ENCODE data around the gene HMBS.
"Not testable (repeated sequence)": the region's sequence is repeated elsewhere in the genome, so short reads cannot be mapped to it uniquely, and the experiment has no call there.

Gene HMBS

DNA sequence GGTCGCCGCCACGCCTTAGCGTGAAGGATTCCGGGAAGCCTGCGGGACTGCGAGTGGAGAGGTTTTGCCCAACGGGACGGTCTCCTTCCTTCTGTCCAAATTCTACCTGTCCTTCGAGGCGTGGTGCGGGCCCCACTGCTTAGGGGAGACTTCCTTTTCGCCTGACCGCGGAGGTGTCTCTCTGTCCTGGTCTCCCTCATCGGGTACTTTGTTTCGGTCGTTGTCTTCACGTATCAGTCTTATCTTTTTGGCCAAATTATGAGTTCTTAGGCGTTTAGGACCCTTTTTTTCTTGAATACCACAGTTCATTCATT, 37.1 kb downstream of the HMBS start:
- no peak for DNase-seq

- DNase-seq = no peak
Observed at GRCh38 chr11:119125821-119126220, 41.1 kb downstream of the HMBS start.

DNA sequence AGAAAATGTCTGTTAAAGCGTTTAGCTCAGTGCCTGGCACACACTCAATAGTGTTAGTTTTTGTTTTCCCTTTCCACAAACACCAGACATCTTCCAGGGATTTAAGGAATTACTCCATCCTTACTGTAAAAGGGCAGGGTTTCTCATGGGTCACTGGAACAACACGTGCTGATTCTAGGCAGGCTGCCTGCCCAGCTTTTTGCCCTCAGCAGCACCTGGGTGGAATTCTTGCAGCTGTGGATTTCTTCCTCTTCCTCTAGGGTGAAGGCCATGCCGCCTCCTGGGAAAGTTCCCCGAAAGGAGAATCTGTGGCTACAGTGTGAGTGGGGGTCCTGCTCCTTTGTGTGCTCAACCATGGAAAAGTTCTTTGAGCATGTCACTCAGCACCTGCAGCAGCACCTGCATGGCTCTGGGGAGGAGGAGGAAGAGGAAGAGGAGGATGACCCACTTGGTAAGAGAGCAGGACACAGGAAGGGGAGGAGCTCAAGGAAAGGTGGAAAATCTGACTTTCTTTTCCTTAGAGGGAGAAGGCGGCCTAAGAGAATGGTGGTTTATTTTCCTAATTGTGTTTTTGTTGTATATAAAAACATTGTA, 42.1 kb downstream of the HMBS start:
- DNase-seq = no peak

DNA sequence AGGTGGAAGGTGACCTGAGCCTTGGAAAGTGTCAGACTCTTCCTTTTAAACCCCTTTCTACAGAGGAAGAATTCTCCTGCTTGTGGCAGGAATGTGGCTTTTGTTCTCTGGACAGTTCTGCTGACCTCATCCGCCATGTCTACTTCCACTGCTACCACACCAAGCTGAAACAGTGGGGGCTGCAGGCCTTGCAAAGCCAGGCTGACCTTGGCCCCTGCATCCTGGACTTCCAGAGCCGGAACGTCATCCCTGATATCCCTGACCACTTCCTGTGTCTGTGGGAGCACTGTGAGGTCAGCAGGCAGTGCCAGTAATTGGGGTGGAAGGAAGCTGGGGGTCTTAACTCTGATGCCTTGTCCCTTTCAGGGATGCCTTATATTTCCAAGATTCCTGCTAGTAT, 46.0 kb downstream of the HMBS start:
- DNase-seq = no peak

DNA sequence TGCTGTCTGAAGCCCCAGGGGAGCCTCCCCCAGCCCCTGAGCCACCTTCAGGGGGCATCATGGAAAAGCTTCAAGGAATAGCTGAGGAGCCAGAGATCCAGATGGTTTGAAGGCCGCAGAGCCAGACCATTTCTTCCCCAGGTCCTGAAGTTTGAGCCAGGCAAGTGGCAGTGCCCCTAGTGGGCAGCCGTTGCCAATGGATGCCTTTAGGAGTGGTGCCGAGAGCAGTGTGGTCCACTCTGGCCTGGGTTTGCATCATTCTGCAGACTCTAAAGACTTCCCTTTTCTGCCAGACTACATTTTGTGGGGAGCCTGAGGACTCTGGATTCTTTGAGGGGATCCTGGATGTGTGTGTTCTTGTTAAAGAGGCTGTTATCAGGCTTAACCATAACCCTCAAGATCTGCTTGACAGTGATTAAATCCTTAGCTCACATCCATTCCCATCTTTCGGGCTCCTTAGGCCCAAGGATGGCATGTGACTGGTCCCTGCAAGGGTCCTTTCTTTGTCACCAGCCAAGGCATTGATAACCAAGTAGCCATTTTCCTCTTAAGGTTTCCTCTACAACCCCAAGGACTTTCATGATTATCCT, 49.8 kb downstream of the HMBS start:
- DNase-seq = no peak

DNA sequence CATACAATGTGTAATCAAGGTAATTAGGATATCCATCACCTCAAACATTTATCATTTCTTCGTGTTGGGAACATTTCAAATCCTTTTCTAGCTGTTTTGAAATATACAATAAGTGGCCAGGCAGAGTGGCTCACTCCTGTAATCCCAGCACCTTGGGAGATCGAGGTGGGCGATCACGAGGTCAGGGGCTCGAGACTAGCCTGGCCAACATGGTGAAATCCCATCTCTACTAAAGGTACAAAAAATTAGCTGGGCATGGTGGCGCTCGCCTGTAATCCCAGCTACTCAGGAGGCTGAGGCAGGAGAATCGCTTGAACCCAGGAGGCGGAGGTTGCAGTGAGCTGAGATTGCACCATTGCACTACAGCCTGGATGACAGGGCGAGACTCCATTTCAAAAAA, 54.6 kb downstream of the HMBS start:
- not testable (repeated sequence) for DNase-seq
